ENCODE results near the gene SLC31A1.

The SLC31A1 gene

GRCh38 chr9:113177251-113177650, 44.1 kb upstream of the SLC31A1 start:
- ATAC-seq: no peak
- TF ChIP-seq TSHZ2 (CRISPR knock-in tag; IDR thresholded peaks at IDR 0.05) (no peak), CSRNP3 (CRISPR knock-in tag; IDR thresholded peaks at IDR 0.05) (no peak), CSDC2 (CRISPR knock-in tag; IDR thresholded peaks at IDR 0.05) (no peak)

- TF ChIP-seq ZNF8 (CRISPR knock-in tag; IDR thresholded peaks at IDR 0.05): no peak
- TF ChIP-seq GLIS3 (CRISPR knock-in tag; IDR thresholded peaks at IDR 0.05): no peak
- no peak for TF ChIP-seq TCF4 (CRISPR knock-in tag; IDR thresholded peaks at IDR 0.05; ENCODE audit: borderline replicate concordance)
- no peak for TF ChIP-seq ZFP3 (CRISPR knock-in tag; IDR thresholded peaks at IDR 0.05)
- TF ChIP-seq OSR1 (CRISPR knock-in tag; IDR thresholded peaks at IDR 0.05): no peak
- TF ChIP-seq ZC3H10 (CRISPR knock-in tag; IDR thresholded peaks at IDR 0.05): no peak
- TF ChIP-seq CSRNP3 (CRISPR knock-in tag; IDR thresholded peaks at IDR 0.05): no peak
- no peak for TF ChIP-seq ESRRG (CRISPR knock-in tag; IDR thresholded peaks at IDR 0.05)
- no peak for TF ChIP-seq ZFP30 (CRISPR knock-in tag; IDR thresholded peaks at IDR 0.05)
- no peak for TF ChIP-seq TSHZ2 (CRISPR knock-in tag; IDR thresholded peaks at IDR 0.05)
- no peak for TF ChIP-seq ZNF70 (CRISPR knock-in tag; IDR thresholded peaks at IDR 0.05)
- no peak for TF ChIP-seq ARNTL (CRISPR knock-in tag; IDR thresholded peaks at IDR 0.05; ENCODE audit: borderline replicate concordance, low read depth)
- TF ChIP-seq CSDC2 (CRISPR knock-in tag; IDR thresholded peaks at IDR 0.05): no peak
- no peak for TF ChIP-seq ZNF565 (CRISPR knock-in tag; conservative IDR thresholded peaks at IDR 0.05; ENCODE audit: low read depth)
- TF ChIP-seq POU6F1 (CRISPR knock-in tag; IDR thresholded peaks at IDR 0.05; ENCODE audit: borderline replicate concordance, low read depth): no peak
- no peak; the same call in 2 of the 3 replicates for ATAC-seq
These were observed 43.3 kb upstream of the SLC31A1 start for GRCh38 chr9:113178087-113178486.

- ATAC-seq: no peak
- TF ChIP-seq RARB (CRISPR knock-in tag; IDR thresholded peaks at IDR 0.05): no peak
- TF ChIP-seq CREB5 (CRISPR knock-in tag; IDR thresholded peaks at IDR 0.05; ENCODE audit: low read depth): no peak
- TF ChIP-seq BACH2 (CRISPR knock-in tag; IDR thresholded peaks at IDR 0.05; ENCODE audit: borderline replicate concordance): no peak
- no peak for TF ChIP-seq ISL1 (CRISPR knock-in tag; IDR thresholded peaks at IDR 0.05)
- TF ChIP-seq ESRRG (CRISPR knock-in tag; IDR thresholded peaks at IDR 0.05): no peak
- TF ChIP-seq ZFP3 (CRISPR knock-in tag; IDR thresholded peaks at IDR 0.05): no peak
- TF ChIP-seq ZNF70 (CRISPR knock-in tag; IDR thresholded peaks at IDR 0.05): no peak
- TF ChIP-seq POU6F1 (CRISPR knock-in tag; IDR thresholded peaks at IDR 0.05; ENCODE audit: borderline replicate concordance, low read depth): no peak
- no peak for TF ChIP-seq TSHZ2 (CRISPR knock-in tag; IDR thresholded peaks at IDR 0.05)
- TF ChIP-seq GLIS3 (CRISPR knock-in tag; IDR thresholded peaks at IDR 0.05): no peak
- TF ChIP-seq ZNF565 (CRISPR knock-in tag; conservative IDR thresholded peaks at IDR 0.05; ENCODE audit: low read depth): no peak
These were observed 41.5 kb upstream of the SLC31A1 start for GRCh38 chr9:113179839-113180238.
